Esophagus muscularis mucosa (tissue), 4 donors: ENCODE data around the gene GLRX5.
A peak's percentile ranks its signal among the peaks of the same experiment; 100 is the strongest.

Source experiments
- EP300 ChIP-seq: sonication (generic); formaldehyde crosslinking; IDR thresholded peaks from one replicate; pipeline ENCODE4 v1.6.1; 2017; ENCODE audit warnings: antibody characterized with exemption
- POLR2A ChIP-seq: fragments of 450-650 bp; IDR thresholded peaks from one replicate; pipeline ENCODE4 v1.6.1; 2017; ENCODE audit warnings: antibody characterized with exemption, moderate library complexity, mild to moderate bottlenecking, low read depth
- POLR2AphosphoS5 ChIP-seq, 2 donors: sonication (generic); formaldehyde crosslinking; IDR thresholded peaks; one replicate each; pipeline ENCODE4 v1.6.1; 2017; ENCODE audit warnings: antibody characterized with exemption in 2 of 2
- TF ChIP-seq, protein P1 (sequence below), 3 experiments: fragments of 200-600 bp in 2 of 3; fragments of 450-650 bp in 1 of 3; sonication (generic) in 2 of 3; IDR thresholded peaks; one replicate each; pipeline ENCODE4 v1.5.1; 2017 to 2019; ENCODE audit warnings: antibody characterized with exemption in 3 of 3, mild to moderate bottlenecking in 2 of 3, moderate library complexity in 1 of 3

DNA sequence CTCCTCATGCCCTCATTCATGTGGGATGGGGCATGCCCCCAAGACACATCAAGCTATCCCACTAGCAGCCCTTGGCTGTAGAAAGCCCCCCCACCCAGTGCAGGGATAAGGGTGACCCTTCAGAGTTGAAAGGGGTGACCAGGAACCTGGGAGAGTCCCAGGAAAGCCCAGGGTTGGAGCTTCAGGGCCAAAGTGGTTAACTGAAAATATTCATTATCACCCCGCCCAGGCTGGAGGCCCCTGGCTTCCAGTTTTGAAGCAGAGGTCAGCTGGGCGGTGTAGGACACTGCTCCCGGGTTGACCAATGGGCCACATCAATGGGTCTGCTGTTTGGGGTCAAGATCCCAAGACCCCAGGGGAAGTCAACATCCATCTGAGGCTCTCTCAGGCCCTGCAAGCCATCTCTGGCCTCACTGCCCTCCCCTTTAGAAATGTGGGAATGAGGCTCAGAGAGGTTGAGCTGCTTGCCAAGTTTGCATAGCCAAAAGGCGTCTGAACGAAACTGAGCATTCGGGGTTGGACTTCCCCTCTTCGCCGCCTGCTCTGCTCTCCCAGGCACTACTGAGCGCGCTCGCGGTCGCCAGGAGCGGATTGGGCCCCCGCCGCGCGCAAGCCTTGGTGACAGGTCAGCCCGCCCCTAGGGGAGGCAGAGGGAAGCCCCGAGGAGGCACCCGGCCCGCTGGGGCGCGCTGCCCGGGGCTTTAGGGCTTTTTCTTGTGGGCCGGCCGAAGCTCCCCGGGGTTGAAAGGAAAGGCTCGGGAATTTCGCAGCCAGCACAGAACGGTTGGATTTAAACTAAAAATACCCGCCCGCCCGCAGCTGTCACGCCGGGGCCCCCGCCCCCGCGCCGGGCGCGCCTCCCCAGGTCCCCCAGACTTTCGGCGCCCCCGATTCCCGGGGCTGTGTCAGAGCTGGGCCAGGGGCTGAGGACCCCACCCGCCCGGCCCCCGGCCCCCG is 19.0 kb upstream of the GLRX5 start:
- no peak for TF ChIP-seq POLR2A
- TF ChIP-seq EP300, result no peak
- TF ChIP-seq, protein P1, sequence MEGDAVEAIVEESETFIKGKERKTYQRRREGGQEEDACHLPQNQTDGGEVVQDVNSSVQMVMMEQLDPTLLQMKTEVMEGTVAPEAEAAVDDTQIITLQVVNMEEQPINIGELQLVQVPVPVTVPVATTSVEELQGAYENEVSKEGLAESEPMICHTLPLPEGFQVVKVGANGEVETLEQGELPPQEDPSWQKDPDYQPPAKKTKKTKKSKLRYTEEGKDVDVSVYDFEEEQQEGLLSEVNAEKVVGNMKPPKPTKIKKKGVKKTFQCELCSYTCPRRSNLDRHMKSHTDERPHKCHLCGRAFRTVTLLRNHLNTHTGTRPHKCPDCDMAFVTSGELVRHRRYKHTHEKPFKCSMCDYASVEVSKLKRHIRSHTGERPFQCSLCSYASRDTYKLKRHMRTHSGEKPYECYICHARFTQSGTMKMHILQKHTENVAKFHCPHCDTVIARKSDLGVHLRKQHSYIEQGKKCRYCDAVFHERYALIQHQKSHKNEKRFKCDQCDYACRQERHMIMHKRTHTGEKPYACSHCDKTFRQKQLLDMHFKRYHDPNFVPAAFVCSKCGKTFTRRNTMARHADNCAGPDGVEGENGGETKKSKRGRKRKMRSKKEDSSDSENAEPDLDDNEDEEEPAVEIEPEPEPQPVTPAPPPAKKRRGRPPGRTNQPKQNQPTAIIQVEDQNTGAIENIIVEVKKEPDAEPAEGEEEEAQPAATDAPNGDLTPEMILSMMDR (IDR thresholded peaks at IDR 0.05), result peak in 1 of 3 experiments; percentile 36
- peak; percentile 25 to 27 for TF ChIP-seq POLR2AphosphoS5 (IDR thresholded peaks at IDR 0.05)
